HG03175 (cell line): ENCODE results near the gene ARMH3.

Experiments
- ATAC-seq: cut with Tn5 transposase; IDR thresholded peaks from one replicate; pipeline ENCODE4 v1.9.1; 2021; ENCODE audit warnings: mild to moderate bottlenecking, moderate library complexity; ENCODE audit not compliant: unreplicated experiment

The ARMH3 gene

DNA sequence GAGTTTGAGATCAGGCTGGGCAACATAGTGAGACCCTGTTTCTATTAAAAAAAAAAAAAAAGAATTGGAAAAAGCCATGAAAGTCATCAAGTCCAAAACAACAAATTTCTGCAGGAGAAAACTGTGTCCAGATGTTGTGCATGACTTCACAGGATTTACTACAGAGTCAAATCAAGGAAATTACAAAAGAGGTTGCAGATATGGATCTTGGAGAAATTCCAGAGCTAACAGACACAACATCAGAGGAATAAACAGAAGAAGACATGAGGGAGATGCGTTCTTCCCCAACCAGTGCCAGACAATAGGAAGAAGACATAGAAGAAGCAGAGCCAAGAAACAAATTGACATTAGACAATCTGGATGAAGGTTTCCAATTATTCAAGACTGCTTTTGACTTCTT, 188.0 kb downstream of the ARMH3 start:
- no peak for ATAC-seq

DNA sequence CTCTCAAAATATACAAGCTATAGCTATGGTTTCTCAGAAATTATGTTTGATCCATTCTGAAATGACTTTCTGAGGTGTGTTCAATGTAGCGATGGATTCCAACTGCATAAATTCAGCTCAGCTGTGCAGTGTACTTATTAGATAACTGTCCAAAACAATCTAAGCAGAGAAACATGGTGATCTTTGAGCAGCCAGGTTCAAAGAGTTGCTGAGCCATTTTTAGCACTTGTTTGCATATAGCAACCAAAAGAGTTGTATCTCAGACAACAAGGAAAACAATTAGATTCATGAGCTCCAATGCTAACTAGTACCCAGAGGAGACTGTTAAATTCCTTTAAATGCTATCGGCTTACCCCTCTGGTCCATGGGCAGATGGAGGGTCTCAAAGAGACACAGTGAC, 196.4 kb downstream of the ARMH3 start:
- no peak for ATAC-seq

DNA sequence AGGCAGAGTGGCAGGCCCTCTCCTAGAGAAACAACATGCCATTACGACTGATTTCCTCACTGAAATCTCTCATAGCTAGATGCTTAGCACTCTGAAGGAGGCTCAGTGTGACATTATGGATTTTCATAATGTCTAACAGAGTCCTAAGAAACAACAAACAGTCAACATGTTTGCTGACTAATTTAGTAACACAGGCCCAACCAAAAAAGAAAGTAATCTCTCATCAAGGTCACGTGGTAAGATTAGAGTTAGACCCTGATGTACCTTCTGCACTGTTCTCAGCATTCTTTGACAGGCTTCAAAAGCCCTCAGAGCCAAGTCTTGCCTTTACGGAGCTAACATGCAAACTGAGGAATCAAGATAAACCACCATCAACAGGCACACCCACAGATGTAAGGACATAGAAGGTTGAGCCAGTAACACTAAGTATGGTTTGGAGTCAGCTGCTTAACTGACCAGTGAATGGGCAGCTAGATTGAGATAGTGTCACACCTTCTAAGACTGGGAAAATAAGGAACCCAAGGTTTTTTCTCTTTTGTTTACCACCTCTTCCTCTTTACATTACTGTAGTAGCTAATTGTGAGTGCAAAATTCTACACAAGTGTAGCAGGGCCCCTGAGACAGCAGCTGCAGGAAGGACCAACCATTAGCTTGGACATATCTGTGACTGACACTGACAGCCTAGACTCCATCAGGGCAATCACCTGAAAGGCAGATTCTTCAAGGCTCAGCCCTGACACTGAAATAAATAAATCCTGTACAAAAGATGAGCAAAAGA, 197.1 kb downstream of the ARMH3 start:
- peak; percentile 84 for ATAC-seq

DNA sequence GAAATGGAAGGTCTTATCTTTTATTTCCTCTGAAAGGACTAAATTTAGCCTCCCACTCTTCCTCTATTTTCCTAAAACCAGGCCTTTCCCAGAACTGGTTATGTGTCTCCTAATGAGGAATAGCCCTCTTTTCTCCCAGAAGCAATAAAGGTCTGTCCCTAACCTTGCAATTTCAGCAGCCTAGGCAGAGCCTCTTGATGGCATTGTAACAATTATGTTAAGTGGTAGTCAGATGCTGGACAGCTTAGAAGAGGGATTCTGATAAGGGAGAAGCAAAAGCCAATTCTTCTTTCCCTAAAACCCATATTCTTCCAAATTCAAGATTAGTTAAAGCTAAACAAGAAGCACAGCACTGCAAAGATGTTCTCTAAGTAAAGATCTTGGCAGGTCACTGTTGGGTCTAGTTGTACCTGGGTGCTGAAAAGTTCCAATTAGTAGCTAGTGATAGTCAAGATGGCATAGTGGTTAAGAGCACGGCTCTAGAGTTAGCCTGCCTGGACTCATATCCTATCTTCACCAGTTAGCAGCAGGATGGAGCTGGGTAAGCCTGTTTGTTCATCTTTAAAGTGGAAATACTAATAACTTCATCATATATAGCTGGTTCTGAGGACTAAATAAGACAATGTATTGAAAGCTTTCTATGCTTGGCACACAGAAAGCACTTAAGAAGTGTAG, 198.0 kb downstream of the ARMH3 start:
- ATAC-seq: no peak

DNA sequence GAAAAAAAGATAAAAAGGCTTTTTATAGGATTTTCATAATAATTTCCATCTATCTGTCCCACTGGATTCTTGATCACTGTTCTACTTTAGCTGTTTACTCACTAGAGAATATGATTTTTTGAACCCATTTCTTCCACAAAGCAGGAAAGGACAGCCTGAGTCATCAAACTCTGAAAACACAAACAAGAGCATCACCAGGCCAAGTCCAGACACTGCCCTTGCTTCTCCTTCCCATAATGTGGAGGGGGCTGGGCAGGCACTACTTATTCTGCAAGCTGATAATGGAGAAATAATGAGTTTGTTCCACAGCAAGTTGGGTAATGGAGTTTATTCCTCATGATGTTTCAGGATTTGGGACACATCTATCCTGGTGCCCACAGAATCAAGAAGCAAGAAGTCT, 199.3 kb downstream of the ARMH3 start:
- no peak for ATAC-seq

DNA sequence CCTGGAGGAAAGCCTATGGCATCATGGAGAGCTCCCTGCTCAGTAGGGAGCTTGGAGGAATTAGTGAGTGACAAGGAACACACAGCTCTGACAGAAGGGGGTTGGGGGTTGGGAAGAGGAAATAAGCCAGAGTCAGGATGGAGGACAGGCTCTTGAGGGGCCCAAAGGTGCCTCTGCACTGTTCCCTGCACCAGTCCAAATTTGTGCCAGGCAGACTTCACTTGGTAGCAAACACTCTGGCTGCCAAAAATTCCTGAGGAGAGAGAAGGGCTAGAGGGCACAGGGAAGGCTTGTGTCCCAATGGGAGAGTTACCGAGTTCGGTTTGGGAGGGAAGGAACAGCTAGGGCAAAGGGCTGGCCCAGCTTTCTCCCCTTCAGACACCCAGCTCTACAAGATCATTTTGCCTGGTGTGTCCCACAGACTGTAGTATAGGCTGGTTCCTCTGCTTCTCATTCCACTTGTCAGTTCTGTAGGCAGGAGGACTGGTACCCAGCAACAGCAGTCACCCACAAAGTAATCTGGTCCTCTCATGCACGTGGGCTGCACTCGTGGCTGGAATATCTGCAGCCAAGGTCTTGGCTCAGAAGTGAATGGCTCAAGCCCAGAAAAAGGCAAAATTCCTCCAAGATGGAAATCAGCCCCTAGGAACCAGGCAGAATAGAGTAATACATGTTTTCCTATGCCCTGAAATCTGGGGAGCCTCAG, 204.4 kb downstream of the ARMH3 start:
- ATAC-seq: no peak

DNA sequence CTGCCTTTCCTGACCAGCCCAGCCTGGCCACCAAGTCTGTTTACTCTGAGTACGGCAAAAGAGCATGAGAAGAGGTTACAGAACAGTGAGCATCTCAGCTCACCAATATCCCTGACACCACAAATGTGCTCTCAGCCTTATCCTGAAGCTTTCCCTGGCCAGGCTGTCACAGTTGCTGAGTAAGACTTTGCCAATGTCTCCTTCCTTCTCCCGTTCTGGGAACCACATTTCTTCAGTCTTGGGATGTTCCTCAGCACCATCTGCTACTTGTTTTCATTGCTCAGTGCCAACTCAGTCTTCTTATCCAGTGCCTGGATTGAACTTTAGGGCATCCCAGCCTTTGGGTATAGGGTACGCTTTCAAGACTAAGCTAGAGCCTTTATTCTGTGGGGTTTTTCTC, 205.2 kb downstream of the ARMH3 start:
- no peak for ATAC-seq

DNA sequence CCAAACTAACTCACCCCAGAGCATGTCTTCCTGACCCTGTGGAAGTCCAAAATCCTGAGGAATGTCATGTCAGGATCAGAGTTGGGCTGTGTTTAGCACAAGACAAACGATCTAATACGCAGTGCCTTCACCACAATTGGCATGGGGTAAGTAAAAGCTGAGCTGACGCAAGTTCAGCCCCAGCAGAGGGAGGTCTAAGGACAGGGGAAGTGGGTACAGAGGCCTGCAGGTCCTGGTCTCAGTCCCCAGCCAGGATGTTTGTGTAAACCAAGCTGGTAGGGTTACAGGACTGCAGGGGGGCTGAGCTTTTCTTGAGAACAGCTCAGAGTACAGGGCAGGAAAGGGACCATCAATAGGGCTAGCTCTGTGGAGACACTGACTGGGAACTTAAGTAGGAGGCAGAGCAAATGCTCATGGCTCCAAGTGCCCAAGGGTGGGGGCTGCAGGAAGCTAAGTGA, 207.1 kb downstream of the ARMH3 start:
- ATAC-seq: no peak

DNA sequence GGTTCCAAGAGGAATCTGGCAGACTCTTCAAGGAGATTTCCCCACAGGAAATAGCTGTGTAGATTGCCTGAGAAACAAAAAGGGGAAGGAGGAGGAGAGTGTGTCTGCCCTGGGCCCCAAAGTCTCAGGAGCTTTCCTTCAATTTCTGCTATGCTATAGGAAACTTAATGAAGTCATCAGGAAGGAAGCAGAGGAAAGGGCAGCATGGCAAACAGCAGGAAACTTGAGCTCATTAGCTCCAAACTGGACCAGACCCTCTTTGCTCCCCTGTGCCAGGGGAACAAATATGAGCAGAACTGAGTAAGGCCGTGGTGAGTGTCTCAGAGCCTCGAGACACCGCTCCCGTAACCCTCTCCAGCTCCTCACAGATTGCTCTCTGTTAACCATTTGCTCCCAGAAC, 207.6 kb downstream of the ARMH3 start:
- no peak for ATAC-seq

DNA sequence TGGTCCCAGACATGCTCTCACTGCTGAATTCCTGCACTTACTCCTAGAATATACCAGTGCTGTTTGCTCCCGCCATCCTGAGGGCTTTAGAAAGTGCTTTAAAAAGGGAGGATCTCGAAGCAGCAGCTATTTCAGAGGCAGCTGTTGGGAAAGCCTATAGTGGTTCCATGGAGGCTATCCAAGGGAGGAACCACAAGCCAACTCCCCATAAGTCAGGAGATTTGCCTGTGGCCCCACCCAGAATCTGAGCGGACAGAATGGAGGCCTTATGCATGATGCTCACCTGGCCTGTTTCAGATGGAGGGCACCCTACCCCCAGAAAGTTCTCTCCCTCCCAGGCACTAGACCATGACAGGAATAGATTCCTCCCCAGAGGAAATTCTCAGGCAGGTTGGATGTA, 210.1 kb downstream of the ARMH3 start:
- ATAC-seq: no peak

DNA sequence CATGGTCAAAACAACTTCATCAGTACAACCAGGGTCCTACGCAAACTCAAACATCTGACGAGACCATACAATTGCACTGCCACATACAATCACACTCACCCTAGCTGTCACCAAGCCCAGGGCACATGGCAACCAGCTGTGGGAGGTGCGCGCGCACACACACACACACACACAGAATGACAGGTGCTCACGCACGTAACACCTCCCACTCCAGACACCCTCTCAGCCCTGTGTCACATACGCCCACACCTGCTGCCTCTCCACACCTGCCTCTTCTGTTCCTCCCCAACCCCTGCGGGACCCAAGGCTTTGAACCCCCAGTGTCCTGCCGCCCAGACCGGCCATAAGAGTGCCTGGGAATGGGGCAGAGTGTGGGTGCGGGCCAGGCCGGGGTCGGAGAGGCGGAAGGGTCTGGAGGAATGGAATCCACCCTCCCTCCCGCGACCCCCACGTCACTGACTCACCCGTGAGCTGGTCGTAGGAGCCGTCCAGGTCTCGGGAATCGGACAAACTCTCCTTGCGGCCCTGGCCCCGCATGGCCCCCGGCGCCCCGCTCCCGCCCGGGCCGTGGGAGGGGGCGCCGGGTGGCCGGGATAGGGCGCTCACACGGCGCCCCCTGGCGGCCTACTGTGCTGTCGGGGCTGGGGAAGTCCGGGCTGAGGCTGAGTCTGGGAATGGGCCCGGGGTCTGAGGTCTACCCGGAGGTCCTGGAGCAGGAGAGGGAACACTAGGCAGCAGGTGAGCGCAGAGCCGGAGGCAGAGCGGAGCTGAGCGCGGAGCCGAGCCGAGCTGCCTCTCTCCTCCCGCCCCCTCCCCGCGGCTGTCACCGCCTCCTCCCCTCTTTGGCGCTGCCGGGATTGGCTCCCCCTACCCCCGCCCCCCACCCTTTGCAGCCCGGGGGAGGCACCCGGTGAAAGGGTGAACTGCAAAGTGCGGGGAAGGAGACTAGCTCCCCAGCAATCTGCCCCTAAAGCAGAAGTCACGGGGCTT, 212.6 kb downstream of the ARMH3 start, which contains the start of gene KCNIP2:
Gene KCNIP2, minus strand, starts transcription at position 769 of the 990 bp plus-strand sequence. Its CDS starts 232 bp downstream, at position 537.
- no peak for ATAC-seq

DNA sequence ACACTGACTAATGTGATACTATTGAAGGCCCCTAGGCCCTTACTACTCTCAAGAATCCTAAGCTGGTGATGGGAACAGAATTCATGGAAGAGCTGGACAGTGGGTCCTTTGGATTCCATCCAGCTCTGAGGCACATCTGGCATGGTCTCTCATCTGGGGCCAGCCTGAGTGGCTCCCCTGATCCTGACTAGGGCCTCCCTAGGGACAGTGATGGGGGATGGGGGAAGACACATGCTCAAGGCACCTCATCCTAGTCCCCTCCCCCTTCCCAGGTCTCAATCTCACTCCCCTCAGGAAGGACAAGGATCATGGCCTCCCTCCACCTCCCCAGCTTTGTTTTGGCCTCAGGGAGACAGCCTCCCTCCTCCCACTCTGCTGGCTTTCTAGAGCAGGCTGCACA, 214.1 kb downstream of the ARMH3 start:
- no peak for ATAC-seq

DNA sequence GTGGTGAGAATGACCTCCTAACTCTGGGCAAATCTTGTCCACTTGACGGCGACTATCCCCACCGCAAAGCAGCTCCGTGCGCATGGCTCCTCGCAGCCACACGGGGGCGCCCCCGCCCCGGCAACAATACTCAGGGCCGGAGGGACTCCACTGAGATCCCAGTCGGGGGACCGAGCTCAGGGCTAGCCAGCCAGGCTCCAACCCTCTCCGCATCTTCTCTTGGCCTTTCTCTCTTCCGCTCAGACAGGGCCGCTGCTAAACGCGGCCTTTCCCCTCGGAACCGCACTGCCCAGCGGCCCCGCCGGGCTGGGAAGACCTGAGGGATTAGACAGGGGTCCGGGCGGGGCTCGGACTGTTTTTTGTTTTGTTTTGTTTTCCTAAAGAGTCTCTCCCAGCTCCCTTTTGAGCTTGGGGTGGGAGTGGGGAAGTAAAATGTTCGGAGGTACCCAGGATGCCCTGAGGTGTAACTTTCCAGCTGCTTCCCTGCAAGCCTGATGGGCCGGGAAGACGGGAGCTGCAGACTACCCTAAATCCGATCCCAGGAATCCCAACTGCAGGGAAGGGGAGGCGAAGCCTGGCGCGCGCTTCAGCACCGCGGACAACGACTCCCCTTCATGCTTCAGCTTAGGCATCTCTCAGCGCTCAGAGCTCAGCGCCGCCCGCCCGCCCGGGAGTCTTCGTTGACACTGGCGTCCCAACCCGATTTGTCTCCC, 215.1 kb downstream of the ARMH3 start:
- ATAC-seq: peak; percentile 68

DNA sequence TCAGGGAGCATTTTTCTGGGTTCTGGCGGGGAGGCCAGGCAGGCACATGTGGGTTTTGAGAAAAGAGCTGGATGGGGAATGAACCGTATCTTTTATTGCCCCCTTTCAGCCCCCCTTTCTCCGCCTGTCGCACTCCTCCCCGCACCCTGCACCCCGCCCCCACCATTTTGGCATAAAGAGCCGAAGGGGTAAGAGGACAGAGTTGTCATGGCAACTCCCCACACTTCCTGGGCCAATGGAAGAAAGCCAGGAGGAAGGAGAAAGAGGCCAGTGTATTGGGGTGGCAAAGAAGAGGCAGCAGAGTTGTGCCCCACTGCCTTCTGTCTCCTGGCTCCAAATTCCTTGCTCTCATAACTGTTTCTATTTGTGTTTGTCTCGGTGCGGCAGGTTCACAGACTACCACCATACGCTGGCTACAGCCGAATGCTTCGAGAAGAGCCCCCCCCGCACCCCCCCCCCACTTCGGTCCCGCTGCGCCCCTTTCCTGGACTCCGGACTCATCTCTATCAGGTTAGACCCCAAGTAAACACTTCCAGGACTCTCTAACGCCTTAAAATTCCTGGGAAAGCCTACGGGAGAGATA, 215.8 kb downstream of the ARMH3 start:
- no peak for ATAC-seq

DNA sequence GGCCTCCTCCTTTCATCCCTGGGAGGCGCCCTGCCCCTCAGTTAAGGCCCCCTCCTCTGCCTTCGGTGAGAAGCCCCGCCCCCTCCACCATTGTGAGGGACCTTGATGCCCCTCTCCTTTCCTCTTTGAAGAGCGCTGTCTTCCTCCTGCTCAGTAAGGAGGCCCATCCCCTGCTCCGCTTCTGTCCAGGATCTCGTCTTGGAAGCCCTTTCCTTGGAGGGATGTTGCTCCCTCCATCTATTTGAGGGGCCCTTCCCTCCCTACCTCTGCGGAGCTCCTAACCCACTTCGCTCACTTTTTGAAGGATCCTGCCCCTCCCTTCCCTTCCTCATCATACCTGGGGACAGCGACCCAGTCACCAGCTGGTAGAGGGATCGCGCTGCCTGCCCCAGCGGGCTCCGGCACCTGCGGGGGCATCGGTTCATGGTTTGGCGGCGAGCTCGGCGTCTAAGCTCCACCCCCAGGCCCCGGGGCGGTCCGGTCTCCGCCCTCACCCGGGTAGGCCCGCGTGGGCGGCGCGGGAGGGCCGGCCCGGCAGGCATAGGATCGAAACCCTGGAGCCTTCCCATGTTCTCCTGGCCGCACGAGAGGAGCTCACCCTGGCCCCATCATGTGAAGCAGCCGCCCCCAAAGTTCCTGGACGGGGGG, 216.4 kb downstream of the ARMH3 start:
- no peak for ATAC-seq

DNA sequence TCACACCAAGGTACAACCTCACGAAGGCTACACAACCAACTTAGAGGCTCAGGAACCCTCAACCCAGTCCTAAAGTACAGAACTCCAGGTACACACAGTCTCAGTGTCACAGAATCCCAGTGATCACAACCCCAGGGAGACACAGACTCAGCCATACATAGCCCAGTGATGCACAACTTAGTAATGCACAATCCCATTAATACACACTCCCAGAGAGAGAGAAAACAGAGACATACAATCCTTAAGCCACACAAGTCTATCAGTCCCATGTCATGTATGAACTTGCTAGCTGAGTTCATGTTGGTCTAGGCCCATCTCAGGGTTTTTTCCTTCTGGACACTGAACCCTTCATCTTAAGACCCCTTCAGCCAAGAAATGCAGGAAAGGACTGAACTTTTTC, 217.0 kb downstream of the ARMH3 start:
- ATAC-seq: no peak

DNA sequence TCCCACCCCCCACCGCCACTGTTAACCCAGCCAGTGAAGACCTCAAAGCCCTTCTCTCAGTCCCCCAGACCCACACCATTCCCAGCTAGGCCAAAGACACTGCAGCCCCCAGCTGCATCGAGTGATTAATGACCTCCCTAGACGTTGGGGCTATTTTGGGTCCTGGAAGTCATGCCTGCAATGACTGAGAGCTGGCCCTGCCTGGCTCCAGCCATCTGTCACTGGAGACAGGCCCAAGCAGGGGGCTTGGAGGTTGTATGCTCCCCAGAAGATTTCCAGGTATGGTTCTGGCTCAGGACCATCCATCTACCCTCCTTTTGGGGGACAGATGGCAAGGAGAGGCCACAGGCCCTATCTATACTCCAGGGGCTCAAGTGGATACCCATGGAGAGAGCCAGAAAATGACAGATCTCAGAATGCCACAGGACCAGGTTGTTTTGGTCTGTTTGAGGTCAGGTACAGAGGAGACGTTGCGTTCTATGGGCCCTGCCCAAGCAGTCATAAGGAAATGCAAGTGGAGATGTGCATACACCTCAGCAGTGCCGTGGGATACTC, 217.5 kb downstream of the ARMH3 start:
- no peak for ATAC-seq

DNA sequence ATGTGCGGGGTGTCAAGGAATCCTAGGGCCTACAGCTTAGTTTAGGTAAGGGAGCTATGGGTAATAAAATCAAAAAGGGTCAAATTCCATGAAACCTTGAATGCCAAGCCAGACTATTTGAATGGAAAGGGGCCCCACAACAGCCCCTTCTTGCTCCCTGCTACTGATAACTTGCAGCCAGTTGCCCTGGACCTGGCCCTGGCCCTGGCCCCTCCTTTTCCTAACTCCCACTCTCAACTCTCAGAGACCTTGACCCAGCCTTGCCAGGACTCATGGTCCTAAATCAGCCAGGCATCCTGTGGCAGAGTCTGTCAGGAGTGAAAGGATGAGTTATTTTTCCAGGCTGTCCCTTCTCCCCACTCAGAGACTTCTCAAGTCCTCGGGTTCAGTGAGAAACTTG, 218.2 kb downstream of the ARMH3 start:
- ATAC-seq: no peak

DNA sequence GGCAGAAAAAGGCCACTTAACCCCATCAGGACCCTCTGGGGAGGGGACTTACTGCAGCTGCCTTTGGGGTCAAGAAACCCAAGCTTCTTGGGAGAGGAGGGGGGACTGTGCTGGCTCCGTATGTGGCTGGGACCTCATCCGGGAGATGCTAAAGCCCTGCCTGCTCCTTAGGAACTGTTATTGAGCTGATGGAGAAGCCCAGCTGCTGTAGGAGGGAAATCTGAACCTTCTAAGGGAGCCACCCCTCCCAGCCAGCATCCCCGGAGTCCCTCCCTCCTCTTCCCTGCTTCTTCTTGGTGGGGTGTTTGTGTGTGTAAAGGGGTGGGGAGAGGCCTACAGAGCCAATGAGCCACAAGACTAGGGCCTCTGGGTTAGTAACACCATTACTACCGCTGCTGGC, 220.6 kb downstream of the ARMH3 start:
- ATAC-seq: no peak
